ENCODE measurements around the gene ZNF547. TPM values are rescaled to one million over a fixed set of nuclear protein-coding genes. Genes with fewer than 3 reads are reported as not detected.
"Not testable (repeated sequence)": the region's sequence is repeated elsewhere in the genome, so short reads cannot be mapped to it uniquely, and the experiment has no call there.

ZNF547 gene
- total RNA-seq, 1 experiment from 2014 or later = 6.5 TPM

- Histone ChIP-seq H3K36me3 (ENCODE audit: insufficient read depth, low read length) (peaks cover 69% of the 10 kb centered on the region), H3K27ac (ENCODE audit: low read length) (no peak overlapping the region), H3K9ac (ENCODE audit: low read length) (no peak overlapping the region), H3K9me2 (replicated peaks; ENCODE audit: insufficient read depth, low read length) (no peaks in the 10 kb centered on the region), H2AFZ (ENCODE audit: low read length) (no peak overlapping the region), H4K20me1 (ENCODE audit: insufficient read depth, low read depth, low read length) (no peaks in the 10 kb centered on the region), H3K27me3 (ENCODE audit: low read length) (no peaks in the 10 kb centered on the region), H3K79me2 (ENCODE audit: low read length) (peaks cover 32% of the 10 kb centered on the region), H3K9me3 (ENCODE audit: low read length) (peaks cover 27% of the 10 kb centered on the region), H3K4me1 (ENCODE audit: low read length) (peaks cover 4% of the 10 kb centered on the region), H3K4me2 (ENCODE audit: low read depth, low read length, poor library complexity, severe bottlenecking) (no peak overlapping the region), H3K4me3 (ENCODE audit: low read length) (no peak overlapping the region)
- DNase-seq = no peak
Measured at GRCh38 chr19:57357406-57357805, 5.9 kb upstream of the ZNF547 start.

DNA sequence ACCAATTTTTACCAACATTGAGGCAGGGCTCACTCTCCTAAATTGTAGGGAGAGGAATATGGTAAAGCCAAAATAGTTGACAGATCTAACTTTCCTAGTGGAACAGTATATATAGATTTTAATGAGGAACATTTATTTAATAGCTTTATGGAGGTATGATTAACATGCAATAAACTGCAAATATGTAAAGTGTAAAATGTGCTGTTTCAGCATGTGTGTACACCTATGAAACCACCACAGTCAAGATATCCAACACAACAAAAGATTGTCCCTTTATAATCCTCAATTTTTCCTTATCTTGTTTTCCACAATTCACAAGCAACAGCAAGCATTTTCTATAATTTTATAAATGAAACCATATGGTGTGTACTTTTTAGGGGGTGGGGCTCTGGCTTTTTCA lies 4.1 kb upstream of the ZNF547 start:
- Histone ChIP-seq H3K79me2 (ENCODE audit: low read length) (peaks cover 22% of the 10 kb centered on the region), H3K4me1 (ENCODE audit: low read length) (peaks cover 12% of the 10 kb centered on the region), H3K9me2 (replicated peaks; ENCODE audit: insufficient read depth, low read length) (no peaks in the 10 kb centered on the region), H3K4me3 (ENCODE audit: low read length) (no peak overlapping the region), H4K20me1 (ENCODE audit: insufficient read depth, low read depth, low read length) (no peaks in the 10 kb centered on the region), H3K9me3 (ENCODE audit: low read length) (peaks cover 27% of the 10 kb centered on the region), H2AFZ (ENCODE audit: low read length) (no peak overlapping the region), H3K9ac (ENCODE audit: low read length) (no peak overlapping the region), H3K27ac (ENCODE audit: low read length) (no peak overlapping the region), H3K4me2 (ENCODE audit: low read depth, low read length, poor library complexity, severe bottlenecking) (no peak overlapping the region), H3K27me3 (ENCODE audit: low read length) (no peaks in the 10 kb centered on the region), H3K36me3 (ENCODE audit: insufficient read depth, low read length) (peaks cover 51% of the 10 kb centered on the region)
- DNase-seq = no peak

DNA sequence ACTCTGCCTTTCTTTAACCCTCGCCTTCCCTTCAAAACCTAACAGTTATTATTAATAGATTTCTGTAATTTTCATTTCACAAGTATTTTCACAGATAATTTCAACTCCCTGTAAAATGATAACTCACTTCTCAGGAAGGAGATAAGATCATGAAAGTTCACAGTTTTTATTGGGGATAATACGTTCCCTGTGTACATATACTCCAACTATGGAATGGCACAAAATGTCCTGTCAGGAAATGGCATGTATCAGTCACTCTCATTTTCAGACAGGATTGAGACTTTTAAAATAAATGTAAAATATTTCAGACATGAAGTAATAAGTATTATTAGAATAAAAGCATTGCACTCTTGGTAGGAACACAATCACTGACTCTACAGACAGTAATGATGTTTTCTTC lies 932 bp upstream of the ZNF547 start:
- H3K4me3 ChIP-seq (ENCODE audit: low read length) = peak overlapping the region; percentile 76
- no peaks in the 10 kb centered on the region for H3K9me2 ChIP-seq (replicated peaks; ENCODE audit: insufficient read depth, low read length)
- no peak overlapping the region for H3K27ac ChIP-seq (ENCODE audit: low read length)
- H3K27me3 ChIP-seq (ENCODE audit: low read length) = no peaks in the 10 kb centered on the region
- peaks cover 16% of the 10 kb centered on the region for H3K4me1 ChIP-seq (ENCODE audit: low read length)
- H3K4me2 ChIP-seq (ENCODE audit: low read depth, low read length, poor library complexity, severe bottlenecking) = peak overlapping the region; percentile 80
- no peak for DNase-seq
- peaks cover 26% of the 10 kb centered on the region for H3K36me3 ChIP-seq (ENCODE audit: insufficient read depth, low read length)
- peaks cover 4% of the 10 kb centered on the region for H3K9me3 ChIP-seq (ENCODE audit: low read length)
- peaks cover 31% of the 10 kb centered on the region for H3K79me2 ChIP-seq (ENCODE audit: low read length)
- H3K9ac ChIP-seq (ENCODE audit: low read length) = no peak overlapping the region
- H2AFZ ChIP-seq (ENCODE audit: low read length) = peak overlapping the region; percentile 68; the same call in 1 of the 2 replicates
- H4K20me1 ChIP-seq (ENCODE audit: insufficient read depth, low read depth, low read length) = no peaks in the 10 kb centered on the region

- Histone ChIP-seq H3K4me3 (ENCODE audit: low read length) (peak overlapping the region; percentile 76), H4K20me1 (ENCODE audit: insufficient read depth, low read depth, low read length) (no peaks in the 10 kb centered on the region), H3K79me2 (ENCODE audit: low read length) (peaks cover 27% of the 10 kb centered on the region), H3K9ac (ENCODE audit: low read length) (peak overlapping the region; percentile 76), H3K36me3 (ENCODE audit: insufficient read depth, low read length) (peaks cover 15% of the 10 kb centered on the region), H2AFZ (ENCODE audit: low read length) (no peak overlapping the region), H3K9me3 (ENCODE audit: low read length) (no peaks in the 10 kb centered on the region; the same call in 1 of the 2 replicates), H3K4me2 (ENCODE audit: low read depth, low read length, poor library complexity, severe bottlenecking) (peak overlapping the region; percentile 80), H3K27me3 (ENCODE audit: low read length) (no peaks in the 10 kb centered on the region), H3K4me1 (ENCODE audit: low read length) (peaks cover 16% of the 10 kb centered on the region), H3K9me2 (replicated peaks; ENCODE audit: insufficient read depth, low read length) (no peaks in the 10 kb centered on the region), H3K27ac (ENCODE audit: low read length) (no peak overlapping the region)
- DNase-seq = peak; percentile 63
Measured at GRCh38 chr19:57363688-57364181, 384 bp downstream of the ZNF547 start.

- H3K4me1 ChIP-seq (ENCODE audit: low read length) = peaks cover 16% of the 10 kb centered on the region
- H3K9me3 ChIP-seq (ENCODE audit: low read length) = no peaks in the 10 kb centered on the region; the same call in 1 of the 2 replicates
- no peak overlapping the region for H3K4me3 ChIP-seq (ENCODE audit: low read length)
- H3K9me2 ChIP-seq (replicated peaks; ENCODE audit: insufficient read depth, low read length) = no peaks in the 10 kb centered on the region
- peaks cover 16% of the 10 kb centered on the region for H3K36me3 ChIP-seq (ENCODE audit: insufficient read depth, low read length)
- DNase-seq = no peak
- no peak overlapping the region for H2AFZ ChIP-seq (ENCODE audit: low read length)
- peaks cover 27% of the 10 kb centered on the region for H3K79me2 ChIP-seq (ENCODE audit: low read length)
- no peak overlapping the region for H3K27ac ChIP-seq (ENCODE audit: low read length)
- H4K20me1 ChIP-seq (ENCODE audit: insufficient read depth, low read depth, low read length) = no peaks in the 10 kb centered on the region
- H3K9ac ChIP-seq (ENCODE audit: low read length) = no peak overlapping the region
- H3K4me2 ChIP-seq (ENCODE audit: low read depth, low read length, poor library complexity, severe bottlenecking) = no peak overlapping the region
- H3K27me3 ChIP-seq (ENCODE audit: low read length) = no peaks in the 10 kb centered on the region
Measured at GRCh38 chr19:57366776-57367175, 3.4 kb downstream of the ZNF547 start.

GRCh38 chr19:57374179-57374578 lies 10.8 kb downstream of the ZNF547 start:
- H4K20me1 ChIP-seq (ENCODE audit: insufficient read depth, low read depth, low read length) = no peaks in the 10 kb centered on the region
- no peak for DNase-seq
- no peaks in the 10 kb centered on the region for H3K9me2 ChIP-seq (replicated peaks; ENCODE audit: insufficient read depth, low read length)
- no peaks in the 10 kb centered on the region for H3K4me1 ChIP-seq (ENCODE audit: low read length)
- no peaks in the 10 kb centered on the region for H3K79me2 ChIP-seq (ENCODE audit: low read length)
- no peak overlapping the region for H3K4me2 ChIP-seq (ENCODE audit: low read depth, low read length, poor library complexity, severe bottlenecking)
- no peak overlapping the region for H3K27ac ChIP-seq (ENCODE audit: low read length)
- H2AFZ ChIP-seq (ENCODE audit: low read length) = no peak overlapping the region
- peaks cover 29% of the 10 kb centered on the region for H3K9me3 ChIP-seq (ENCODE audit: low read length)
- H3K9ac ChIP-seq (ENCODE audit: low read length) = no peak overlapping the region
- H3K27me3 ChIP-seq (ENCODE audit: low read length) = no peaks in the 10 kb centered on the region
- H3K36me3 ChIP-seq (ENCODE audit: insufficient read depth, low read length) = peaks cover 73% of the 10 kb centered on the region
- H3K4me3 ChIP-seq (ENCODE audit: low read length) = no peak overlapping the region

DNA sequence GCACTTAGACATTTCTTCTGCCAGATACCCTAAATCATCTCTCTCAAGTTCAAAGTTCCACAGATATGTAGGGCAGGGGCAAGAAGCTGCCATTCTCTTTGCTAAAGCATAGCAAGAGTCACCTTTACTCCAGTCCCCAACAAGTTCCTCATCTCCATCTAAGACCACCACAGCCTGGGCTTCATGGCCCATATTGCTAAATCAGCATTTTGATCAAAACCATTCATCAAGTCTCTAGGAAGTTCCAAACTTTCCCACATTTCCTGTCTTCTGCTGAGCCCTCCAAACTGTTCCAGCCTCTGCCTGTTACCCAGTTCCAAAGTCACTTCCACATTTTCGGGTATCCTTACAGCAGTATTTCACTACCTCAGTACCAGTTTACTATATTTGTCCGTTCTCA lies 11.3 kb downstream of the ZNF547 start:
- not testable (repeated sequence) for DNase-seq; H3K4me2 ChIP-seq (ENCODE audit: low read depth, low read length, poor library complexity, severe bottlenecking); H3K27ac ChIP-seq (ENCODE audit: low read length); H3K4me1 ChIP-seq (ENCODE audit: low read length); H3K79me2 ChIP-seq (ENCODE audit: low read length); H3K9me2 ChIP-seq (replicated peaks; ENCODE audit: insufficient read depth, low read length); H3K4me3 ChIP-seq (ENCODE audit: low read length); H3K27me3 ChIP-seq (ENCODE audit: low read length); H4K20me1 ChIP-seq (ENCODE audit: insufficient read depth, low read depth, low read length); H2AFZ ChIP-seq (ENCODE audit: low read length); H3K9ac ChIP-seq (ENCODE audit: low read length)
- Histone ChIP-seq H3K9me3 (ENCODE audit: low read length) (peaks cover 32% of the 10 kb centered on the region), H3K36me3 (ENCODE audit: insufficient read depth, low read length) (peaks cover 73% of the 10 kb centered on the region)

DNA sequence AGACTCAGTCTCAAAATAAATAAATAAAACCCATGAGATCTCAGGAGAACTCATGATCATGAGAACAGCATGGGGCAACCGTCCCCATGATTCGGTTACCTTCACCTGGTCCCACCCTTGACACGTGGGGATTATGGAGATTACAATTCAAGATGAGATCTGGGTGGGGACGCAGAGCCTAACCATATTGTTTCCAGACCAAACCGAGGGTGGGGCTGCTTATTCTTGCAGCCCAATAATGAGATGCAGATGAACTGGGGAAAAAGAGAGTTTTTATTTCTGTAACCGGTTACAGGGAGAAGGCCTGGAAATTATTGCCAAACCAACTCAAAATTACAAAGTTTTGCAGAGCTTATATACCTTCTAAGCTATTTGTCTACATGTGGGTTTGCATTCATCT lies 12.8 kb downstream of the ZNF547 start:
- Histone ChIP-seq H3K27ac (ENCODE audit: low read length) (no peak overlapping the region), H3K27me3 (ENCODE audit: low read length) (no peaks in the 10 kb centered on the region), H3K9me2 (replicated peaks; ENCODE audit: insufficient read depth, low read length) (no peaks in the 10 kb centered on the region), H4K20me1 (ENCODE audit: insufficient read depth, low read depth, low read length) (no peaks in the 10 kb centered on the region), H3K9ac (ENCODE audit: low read length) (no peak overlapping the region), H3K36me3 (ENCODE audit: insufficient read depth, low read length) (peaks cover 70% of the 10 kb centered on the region), H3K9me3 (ENCODE audit: low read length) (peaks cover 45% of the 10 kb centered on the region), H2AFZ (ENCODE audit: low read length) (no peak overlapping the region), H3K4me2 (ENCODE audit: low read depth, low read length, poor library complexity, severe bottlenecking) (no peak overlapping the region), H3K4me1 (ENCODE audit: low read length) (no peaks in the 10 kb centered on the region), H3K79me2 (ENCODE audit: low read length) (no peaks in the 10 kb centered on the region), H3K4me3 (ENCODE audit: low read length) (no peak overlapping the region)
- no peak for DNase-seq

Data from Karpas-422 (cell line).